Frontal cortex (tissue), 4 donors: Measurements from ENCODE around the gene CFAP107. TPM values are rescaled to one million over a fixed set of nuclear protein-coding genes. Genes with fewer than 3 reads are reported as not detected.

Experiments used
- DNase-seq, 2 donors: peaks; one replicate each; pipeline ENCODE4 v3.0.0; 2012; ENCODE audit warnings: low spot score in 2 of 2
- FAIRE-seq: peaks from 2 replicates; lab custom pipeline; 2012; peaks lifted over from hg19 to GRCh38; lab: Jason Lieb, UNC
- total RNA-seq: library from RNA; depleted of rRNA; stranded (reverse); fragments of >200 nt; gene quantifications from one replicate; pipeline ENCODE4 v1.2.3, GENCODE V29; 2014
- donor health status: control.
- donor health status: control.
- donor health status: control.

CFAP107 gene
- total RNA-seq, 1 donor from 2014 or later, result under 0.01 TPM

DNA sequence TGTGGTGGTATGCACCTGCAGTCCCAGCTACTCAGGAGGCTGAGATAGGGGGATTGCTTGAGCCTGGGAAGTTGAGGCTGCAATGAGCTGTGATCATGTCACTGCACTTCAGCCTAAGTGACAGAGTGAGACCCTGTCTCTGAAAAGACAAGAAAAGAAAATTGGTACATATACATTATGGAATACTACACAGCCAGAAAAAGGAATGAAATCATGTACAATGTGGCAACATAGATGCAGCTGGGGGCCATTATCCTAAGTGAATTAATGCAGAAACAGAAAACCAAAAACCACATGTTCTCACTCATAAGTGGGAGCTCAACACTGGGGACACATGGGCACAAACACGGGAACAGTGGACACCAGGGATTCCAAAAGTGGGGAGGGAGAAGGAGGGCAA, 7.1 kb upstream of the CFAP107 start:
- DNase-seq (no peak), FAIRE-seq (no peak)

DNA sequence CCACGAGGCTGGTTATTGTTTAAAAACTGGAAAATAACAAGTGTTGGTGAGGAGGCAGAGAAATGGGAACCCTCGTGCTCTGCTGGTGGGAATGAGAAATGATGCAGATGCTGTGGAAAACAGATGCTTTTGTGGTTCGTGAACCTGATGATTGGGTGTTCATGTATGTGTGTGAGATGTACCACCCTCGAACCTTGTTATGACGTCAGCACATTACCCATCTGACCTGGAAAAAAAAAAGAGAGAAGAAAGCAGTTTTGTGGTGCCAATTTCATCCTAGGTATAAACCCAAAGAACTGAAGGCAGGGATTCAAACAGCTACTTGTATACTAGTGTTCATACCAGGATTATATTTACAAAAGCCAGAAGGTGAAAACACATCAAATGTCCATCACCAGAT, 6.4 kb upstream of the CFAP107 start:
- DNase-seq, result no peak
- FAIRE-seq, result no peak

DNA sequence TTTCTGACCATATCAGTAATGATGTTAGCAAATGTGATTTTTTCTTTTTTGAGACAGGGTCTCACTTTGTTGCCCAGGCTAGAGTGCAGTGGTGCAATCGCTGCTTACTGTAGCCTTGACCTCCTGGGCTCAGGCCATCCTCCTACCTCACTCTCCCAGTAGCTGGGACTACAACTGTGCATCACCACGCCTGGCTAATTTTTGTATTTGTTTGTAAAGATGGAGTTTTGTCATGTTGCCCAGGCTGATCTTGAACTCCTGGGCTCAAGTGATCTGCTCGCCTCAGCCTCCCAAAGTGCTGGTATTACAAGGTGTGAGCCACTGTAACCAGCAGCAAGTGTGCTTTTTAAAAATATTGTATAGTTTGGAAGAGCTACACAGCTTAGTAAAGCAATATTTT, 4.1 kb upstream of the CFAP107 start:
- no peak for DNase-seq
- FAIRE-seq, result no peak

DNA sequence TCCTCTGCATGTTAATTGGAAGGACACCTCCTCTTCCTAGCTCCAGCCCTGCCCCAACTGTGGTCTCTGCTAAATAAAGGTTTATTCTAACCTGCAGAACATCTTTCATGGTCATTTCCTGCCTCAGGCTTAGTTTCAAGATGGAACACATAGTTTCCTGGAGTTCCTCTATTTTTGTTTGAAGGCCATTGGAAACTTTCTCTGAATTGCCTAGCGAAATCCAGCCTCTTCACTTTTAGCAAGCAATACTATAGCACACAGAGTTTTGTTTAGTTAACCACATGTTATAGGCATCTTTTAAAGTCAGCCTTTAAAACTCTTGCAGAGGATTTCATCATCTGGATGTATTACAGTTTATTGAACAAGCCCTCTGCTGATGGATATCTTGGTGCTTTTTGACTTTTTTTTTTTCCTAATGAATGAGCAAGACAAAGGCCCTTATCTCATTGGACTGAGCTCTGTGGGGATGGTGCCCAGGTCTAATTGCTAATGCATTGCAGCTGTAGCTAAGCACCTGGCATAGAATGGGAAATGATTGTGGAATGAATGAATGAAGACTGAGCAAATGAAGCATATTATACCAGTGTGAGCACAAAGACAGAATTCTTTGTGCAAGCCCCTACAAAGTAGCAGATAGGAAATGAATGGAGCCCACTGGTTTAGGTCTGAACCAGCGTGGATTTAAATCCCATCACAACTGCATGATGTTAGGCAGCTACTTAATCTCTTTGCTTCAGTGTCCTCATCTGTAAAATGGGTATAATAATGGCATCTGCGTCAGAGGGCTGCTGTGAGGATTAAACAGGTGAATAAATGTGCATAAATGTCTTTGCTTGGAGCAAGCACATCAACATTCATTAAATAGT, 641 bp upstream of the CFAP107 start:
- FAIRE-seq (no peak), DNase-seq (no peak)

DNA sequence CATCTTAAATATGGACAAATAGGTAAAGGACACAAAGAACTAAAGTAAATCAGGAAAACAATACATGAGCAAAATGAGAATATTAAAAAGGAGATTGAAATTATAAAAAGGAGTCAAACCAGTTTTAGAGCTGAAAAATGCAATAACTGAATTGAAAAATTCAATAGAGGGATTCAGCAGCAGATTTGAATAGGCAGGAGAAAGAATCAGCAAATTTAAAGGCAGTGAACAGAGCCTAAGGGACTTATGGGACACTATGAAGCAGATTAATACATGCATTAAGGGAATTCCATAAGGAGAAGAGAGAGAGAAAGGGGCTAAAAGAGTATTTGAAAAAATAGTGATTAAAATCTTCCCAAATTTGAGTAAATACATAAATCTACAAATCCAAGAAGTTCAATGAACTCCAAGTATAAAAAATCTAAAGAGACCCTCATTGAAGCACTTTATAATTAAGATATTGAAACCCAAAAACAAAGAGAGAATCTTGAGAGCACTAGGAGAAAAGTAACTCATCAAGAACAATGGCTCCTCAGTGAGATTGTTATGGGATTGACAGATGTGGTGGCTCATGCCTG, 2.9 kb downstream of the CFAP107 start:
- no peak for FAIRE-seq
- no peak for DNase-seq

DNA sequence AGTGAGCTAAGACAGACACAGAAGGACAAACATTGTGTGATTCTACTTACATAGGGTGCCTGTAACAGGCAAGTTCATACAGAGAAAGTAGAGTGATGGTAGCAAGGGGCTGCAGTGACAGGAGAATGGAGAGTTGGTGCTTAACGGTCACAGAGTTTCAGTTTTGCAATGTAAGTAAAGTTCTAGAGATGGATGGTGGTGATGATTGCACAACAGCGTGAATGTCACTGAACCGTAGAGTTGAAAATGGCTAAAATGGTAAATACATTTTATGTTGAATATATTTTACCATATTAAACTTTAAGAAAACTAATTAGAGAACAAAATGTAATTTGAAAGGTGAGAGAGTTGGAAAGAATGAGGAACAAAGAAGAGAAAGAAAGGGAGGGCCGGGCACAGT, 8.7 kb downstream of the CFAP107 start:
- DNase-seq (no peak), FAIRE-seq (no peak)

DNA sequence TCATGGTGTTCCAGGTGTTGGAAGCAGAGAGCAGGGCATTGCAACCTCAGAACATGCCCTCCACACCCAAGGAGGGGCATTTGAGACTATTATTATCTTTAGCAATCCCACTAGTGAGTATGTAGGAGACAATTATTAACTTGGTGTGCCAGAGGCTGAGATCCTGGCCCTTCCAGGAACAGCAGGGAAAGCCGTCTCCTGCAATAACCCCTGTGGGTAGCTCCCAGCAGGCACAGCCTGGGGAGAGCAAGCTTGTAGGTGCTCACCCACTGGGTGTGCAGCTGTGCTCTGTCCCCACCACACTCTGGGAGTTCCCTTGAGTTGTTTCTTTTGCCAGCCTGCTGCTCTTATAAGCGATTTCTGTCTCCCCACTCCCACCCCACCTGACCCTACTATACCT, 10.3 kb downstream of the CFAP107 start:
- no peak for FAIRE-seq

DNA sequence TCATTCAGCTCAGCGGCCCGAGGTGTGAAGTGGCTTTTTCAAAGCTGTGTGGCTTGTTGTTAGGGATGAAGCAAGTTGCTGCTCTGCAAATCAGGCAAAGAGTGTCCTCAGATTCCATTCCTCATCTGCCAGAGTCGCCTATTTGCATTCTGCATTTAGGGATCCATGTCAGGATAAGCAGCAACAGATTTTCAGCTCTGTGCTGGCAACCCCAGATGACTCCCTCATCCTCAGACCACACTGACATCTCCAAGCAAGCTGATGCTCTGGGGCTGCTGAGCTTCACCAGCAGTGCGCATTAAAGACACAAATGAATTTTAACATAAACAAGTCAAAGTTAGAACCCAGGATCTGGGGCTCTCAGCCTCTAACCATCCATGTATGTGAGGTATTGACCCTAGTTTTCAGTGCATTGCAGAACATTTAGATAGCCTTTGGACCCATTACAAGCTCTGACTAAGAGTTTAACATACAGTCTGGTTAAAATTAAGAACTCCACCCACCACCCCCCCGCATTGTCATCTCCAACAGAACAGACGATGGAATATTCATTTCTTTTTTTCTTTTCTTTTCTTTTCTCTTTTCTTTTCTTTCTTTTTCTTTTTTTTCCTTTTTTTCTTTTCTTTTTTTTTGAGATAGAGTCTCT, 10.9 kb downstream of the CFAP107 start:
- FAIRE-seq, result no peak
- no peak for DNase-seq

More for the DNA sequence above, 10.3 kb downstream of the CFAP107 start:
- no peak for DNase-seq

DNA sequence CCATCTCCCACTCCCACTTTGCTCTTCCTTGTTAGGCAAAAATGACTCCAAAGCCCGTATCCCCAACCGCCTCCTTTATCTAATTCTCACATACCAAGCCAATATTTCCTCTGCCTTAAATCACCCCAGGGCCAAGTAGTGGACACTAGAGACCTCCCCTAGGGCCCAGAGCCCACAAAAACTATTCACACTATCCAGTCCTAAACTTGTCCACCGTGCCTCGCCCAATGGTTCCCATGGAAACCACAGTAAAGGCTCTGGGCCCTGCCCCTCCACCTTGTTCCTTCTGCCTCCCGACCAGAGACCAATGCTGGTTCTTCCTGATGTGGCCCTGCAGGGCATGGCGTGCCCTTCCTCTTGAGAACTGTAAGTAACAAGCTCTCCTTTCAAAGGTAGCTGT, 11.8 kb downstream of the CFAP107 start:
- DNase-seq (no peak), FAIRE-seq (no peak)

DNA sequence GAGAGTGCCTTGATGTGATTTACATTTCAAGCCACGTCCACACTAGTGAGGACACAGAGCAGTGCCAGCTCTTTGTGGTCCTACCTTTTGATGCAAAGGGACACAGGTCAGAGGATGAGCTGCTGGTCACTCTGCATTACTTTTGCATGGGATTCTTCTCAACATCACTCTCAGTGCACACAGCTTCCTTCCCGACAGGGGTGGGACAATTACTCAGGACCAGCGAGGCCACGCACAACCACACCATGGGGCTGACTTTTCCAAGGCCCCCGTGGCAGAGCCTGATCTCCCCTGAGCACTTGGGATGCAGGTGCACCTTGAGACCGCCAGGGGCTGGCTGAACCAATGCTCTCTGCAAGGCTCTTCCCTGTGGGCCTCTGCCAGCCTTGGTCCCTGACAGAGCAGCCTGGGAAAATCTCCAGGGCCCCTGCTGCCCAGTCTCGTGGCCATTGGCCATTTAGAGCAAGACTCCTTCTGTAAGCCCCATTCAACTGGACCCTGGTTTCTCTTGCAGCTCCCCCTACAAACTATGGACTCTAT, 14.3 kb downstream of the CFAP107 start:
- DNase-seq, result no peak
- no peak for FAIRE-seq

DNA sequence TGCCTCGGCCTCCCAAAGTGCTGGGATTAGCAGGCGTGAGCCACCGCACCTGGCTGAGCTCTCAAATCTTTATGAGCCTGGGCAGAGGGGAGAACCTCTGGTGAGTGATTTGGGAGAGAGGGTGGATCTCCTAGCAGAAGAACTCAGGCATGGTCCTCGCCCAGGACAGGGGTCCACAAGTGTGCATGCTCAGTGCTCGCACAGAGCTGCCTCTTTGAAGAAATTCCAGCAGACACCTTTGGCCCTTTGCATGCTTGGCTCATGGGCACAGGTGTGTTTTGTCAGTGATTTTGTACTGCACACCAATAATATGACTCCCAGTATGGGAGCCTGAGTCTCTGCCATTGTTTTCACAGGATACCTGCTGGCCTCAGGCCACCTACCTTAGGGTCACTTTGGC, 15.8 kb downstream of the CFAP107 start:
- DNase-seq (no peak), FAIRE-seq (no peak)

DNA sequence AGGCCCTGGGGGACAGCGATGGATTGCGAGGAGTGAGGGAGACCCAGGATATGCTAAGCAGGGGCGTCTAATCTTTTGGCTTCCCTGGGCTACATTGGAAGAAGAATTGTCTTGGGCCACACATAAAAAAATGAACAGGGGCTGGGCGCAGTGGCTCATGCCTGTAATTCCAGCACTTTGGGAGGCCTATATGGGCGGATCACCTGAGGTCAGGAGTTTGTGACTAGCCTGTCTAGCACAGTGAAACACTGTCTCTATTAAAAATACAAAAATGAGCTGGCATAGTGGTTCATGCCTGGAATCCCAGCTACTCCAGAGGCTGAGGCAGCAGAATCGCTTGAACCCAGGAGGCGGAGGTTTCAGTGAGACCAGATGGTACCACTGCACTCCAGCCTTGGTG, 16.8 kb downstream of the CFAP107 start:
- DNase-seq (no peak), FAIRE-seq (no peak)

DNA sequence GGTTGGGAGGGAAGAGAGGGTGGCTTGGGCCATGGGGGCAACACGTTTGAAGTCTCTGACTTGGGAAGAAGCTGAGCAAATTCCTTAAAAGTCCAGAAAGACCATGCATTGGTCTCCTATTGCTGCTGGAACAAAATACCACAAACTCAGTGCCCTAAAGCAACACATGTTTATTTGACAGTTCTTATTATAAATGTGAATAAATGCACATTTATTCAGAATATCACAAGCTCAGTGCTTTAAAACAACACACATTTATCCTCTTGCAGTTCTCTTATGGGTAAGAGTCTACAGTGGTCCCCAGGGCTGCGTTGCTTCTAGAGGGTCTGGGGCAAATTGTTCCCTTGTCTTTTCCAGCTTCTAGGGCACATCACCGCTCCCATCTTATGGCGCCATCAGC, 17.5 kb downstream of the CFAP107 start:
- DNase-seq (no peak), FAIRE-seq (no peak)

DNA sequence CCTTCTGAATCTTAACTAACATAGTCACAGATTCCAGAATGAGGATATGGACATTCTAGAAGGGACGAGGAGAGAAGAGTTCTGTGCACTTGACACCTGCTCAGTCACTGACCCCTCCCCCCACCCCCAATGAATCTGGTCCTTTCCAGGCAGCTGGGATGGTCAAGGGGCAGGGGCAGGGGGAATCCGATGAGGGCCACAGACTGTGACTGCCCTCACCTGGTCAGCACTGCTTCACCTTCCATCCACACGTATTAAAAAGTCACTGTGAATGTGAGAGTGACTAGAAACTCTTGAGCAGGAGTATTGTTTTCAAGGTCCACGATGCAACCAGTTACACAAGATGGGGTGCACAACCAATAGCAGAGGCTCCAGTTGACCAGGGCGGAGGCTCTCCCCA, 18.0 kb downstream of the CFAP107 start:
- FAIRE-seq (no peak), DNase-seq (no peak)

DNA sequence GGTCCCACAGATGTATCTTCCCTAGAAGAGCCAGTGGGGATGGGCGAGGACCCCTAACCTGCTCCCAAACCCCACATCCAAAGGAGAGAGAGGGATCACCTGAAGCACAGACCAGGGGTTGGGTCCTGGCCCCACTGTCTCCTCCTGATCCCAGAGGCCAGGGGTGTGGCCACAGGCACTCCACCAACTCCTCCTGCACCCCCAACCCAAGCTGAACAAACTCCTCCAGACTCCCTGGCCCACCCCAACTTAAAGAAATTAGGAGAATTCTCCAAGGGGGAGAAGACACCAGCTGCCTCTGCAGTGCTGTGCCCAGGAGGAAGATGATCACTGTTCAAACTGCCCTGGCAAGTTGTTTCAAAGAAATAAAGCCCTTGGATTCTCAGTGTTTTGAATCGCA, 23.0 kb downstream of the CFAP107 start:
- DNase-seq, result no peak
- no peak for FAIRE-seq

DNA sequence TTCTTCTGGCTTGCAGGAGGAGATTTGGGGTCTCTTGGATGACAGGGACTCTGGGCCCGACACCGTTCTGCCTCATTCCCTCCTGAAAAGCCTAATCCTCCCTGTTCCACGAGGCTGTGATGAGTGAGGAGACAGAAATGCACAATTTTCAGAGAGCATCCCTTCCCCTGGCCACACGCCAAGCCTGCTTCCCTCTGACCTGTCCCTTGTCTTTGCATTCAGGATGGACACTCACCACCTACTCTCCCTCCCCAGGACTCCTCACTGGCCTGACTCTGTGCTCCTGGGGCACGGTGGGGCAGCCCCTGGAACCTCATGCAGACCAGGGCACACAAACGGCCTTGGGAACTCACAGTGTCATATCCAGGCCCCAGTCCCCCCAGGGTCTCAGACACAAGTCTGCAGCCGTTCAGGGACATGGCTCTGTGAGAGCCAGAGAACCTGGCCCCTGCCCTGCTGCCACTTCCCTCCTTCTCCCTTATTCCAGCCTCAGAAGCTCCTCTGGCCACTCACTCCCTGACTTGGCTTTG, 24.0 kb downstream of the CFAP107 start:
- no peak for FAIRE-seq
- no peak for DNase-seq

DNA sequence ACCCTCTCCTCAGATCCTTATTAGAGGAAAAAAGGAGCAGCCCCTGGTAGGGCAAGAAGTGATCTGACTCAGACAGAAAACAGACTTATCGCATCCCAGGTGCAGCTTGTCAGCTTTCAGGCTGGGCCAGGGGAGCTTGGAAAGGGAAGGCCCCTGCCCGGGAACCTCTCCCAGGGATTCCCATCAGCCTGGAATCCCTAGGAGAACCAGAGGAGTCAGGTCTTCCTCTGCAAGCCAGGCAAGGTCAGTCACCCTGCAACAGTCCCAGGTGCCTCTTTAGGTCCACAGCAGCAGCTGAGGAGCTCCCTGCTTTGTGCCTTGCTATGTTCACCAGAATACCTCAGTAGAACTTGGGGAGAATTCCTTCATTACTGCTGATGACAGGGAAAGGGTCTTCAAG, 24.6 kb downstream of the CFAP107 start:
- FAIRE-seq, result no peak
- DNase-seq, result no peak

DNA sequence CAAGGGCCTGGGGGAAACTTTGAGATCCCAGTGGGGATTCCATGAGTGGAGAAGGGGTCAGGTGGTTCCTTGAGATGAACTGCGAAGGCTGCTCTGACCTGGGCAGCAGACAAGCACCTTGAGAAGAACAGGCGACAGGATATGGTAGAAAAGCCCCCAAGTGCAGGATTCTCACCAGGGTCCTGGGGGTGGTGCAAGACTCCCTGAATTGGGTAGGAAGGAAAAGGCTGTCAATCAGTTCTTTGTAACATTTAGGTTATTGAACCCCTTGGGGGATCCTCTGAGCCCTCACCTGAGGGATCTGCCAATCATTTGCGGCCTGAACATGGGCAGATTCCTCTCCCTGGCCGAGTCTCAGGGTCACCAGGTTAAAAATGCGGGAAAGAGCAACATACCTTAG, 25.2 kb downstream of the CFAP107 start:
- FAIRE-seq, result no peak

DNA sequence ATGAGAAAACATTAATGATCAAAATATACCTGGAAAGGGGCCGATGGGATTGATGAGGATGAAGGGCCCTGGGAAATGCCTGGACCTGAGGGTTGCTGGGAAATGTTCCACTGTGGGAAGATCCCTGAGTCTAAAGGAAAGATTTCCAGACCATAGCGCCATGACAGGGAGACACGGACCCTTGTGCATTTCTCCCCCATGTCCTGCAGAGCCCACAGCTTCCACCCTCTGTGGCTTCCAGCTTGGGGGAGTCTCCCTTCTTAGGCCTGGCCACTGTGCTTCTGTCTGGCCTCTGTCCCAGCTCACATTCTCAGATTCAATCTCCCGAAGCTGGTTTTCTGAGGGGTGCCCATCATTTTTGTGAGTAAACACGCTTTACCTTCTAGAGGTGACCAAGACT, 26.5 kb downstream of the CFAP107 start:
- DNase-seq (no peak), FAIRE-seq (no peak)

More for the DNA sequence above, 25.2 kb downstream of the CFAP107 start:
- no peak for DNase-seq

DNA sequence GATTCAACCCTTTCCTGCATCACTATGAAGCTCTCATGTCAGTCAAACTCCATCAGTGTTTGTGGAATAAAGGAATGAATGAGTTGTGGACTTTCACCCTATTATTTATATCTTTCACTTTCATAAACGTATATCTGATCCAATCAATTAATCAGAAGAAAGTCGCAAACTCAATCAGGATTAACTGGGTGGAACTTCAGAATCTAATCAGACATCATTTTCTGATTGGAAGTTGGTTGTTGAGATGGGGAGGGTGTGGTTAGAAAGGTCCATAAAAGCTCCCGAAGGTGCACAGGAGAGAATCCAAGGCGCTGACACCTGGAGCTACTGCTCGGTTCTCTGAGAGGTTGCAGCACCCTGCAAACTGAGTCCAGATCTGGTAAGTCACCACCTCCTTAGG, 27.4 kb downstream of the CFAP107 start, which contains the start of gene PRAMEF12:
PRAMEF12 (plus strand) TSS at position 301 of the 400 bp plus-strand sequence. CDS start 1,130 bp downstream, outside the sequence.
- no peak for DNase-seq
- FAIRE-seq, result no peak
